Lower leg skin (tissue), 3 donors: ENCODE measurements around the gene PCGF1.

Experiments
- POLR2A ChIP-seq, 2 donors: fragments of 450-650 bp; IDR thresholded peaks; one replicate each; pipeline ENCODE4 v1.6.1; 2016 to 2017; ENCODE audit warnings: antibody characterized with exemption in 2 of 2, mild to moderate bottlenecking in 1 of 2, moderate library complexity in 1 of 2
- TF ChIP-seq, protein P1 (sequence below), 3 donors: fragments of 450-650 bp; IDR thresholded peaks; one replicate each; pipeline ENCODE4 v1.5.1; 2016; ENCODE audit warnings: antibody characterized with exemption in 3 of 3, mild to moderate bottlenecking in 3 of 3, moderate library complexity in 2 of 3

DNA sequence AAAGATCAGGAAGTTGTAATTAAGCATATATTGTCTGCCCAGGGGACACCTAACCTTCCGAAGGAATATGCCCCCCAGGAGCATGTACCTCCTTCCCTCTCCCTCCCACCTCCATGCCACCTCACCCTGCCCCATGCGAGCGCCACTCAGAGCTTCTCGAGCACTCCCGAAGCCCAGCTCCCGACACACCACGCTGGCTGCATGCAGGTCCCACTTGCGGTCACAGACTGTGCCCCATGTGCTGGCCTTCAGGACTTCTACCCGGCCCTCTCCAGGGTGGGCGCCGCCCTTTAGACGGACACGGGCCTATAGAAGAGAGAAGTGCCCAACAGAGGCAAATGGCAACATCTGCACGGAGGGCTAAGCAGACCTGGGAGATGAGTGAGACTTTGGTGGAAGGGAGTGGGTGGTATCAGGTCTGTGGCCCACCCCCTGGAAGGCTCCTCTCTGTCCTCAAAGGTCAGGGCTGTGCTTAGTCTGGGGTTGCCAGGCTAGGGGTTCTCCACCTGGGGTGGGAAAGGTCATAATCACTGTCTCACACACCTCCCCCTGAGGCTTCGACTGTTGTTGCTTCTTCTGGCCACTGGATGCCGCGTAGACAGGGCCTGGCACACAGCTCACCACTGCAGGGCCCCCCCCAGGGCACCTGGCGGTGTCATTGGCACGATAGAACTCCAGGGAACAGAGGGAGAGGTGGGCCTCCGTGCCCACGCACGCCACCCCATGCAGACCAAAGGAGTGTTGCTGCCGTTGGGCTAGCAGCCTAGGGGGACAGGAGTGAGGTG lies 28.9 kb upstream of the PCGF1 start:
- TF ChIP-seq, protein P1, sequence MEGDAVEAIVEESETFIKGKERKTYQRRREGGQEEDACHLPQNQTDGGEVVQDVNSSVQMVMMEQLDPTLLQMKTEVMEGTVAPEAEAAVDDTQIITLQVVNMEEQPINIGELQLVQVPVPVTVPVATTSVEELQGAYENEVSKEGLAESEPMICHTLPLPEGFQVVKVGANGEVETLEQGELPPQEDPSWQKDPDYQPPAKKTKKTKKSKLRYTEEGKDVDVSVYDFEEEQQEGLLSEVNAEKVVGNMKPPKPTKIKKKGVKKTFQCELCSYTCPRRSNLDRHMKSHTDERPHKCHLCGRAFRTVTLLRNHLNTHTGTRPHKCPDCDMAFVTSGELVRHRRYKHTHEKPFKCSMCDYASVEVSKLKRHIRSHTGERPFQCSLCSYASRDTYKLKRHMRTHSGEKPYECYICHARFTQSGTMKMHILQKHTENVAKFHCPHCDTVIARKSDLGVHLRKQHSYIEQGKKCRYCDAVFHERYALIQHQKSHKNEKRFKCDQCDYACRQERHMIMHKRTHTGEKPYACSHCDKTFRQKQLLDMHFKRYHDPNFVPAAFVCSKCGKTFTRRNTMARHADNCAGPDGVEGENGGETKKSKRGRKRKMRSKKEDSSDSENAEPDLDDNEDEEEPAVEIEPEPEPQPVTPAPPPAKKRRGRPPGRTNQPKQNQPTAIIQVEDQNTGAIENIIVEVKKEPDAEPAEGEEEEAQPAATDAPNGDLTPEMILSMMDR (IDR thresholded peaks at IDR 0.05) = no peak
- TF ChIP-seq POLR2A (IDR thresholded peaks at IDR 0.05) = no peak
